ENCODE results near the gene LYZL4.

LYZL4 gene

DNA sequence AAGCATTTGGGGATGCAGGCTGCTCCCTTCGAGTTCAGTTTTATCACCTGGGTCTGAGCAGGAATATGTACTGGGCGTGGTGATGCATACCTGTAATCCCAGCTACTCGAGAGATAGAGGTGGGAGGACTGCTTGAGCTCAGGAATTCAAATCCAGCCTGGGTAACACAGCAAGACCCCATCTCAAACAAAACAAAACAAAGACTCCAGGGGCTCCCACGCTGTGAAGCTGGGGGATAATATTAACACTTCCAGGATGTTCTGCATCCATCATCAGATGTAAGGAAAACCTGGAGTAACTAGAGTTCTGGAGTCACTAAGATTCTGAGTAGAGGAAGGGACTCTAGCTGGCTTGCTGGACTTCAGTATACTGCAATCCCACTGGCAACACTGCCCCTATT is 40.6 kb downstream of the LYZL4 start:
- Histone ChIP-seq H2AFZ (ENCODE audit: low read depth, low read length) (no peak overlapping the region), H3K4me2 (ENCODE audit: insufficient read depth, low read length) (no peak overlapping the region), H3K4me1 (ENCODE audit: insufficient read depth, low read length) (no peaks in the 10 kb centered on the region), H3K27me3 (ENCODE audit: insufficient read depth, low read length, poor library complexity) (peaks cover 5% of the 10 kb centered on the region), H3K9me3 (ENCODE audit: insufficient read depth, low read length, severe bottlenecking) (no peaks in the 10 kb centered on the region), H3K9ac (ENCODE audit: low read depth, low read length) (no peak overlapping the region), H3K36me3 (ENCODE audit: insufficient read depth, low read length) (no peaks in the 10 kb centered on the region), H3K79me2 (ENCODE audit: insufficient read depth, low read length) (no peaks in the 10 kb centered on the region), H3K27ac (ENCODE audit: low read length) (no peak overlapping the region), H3K4me3 (ENCODE audit: low read depth in 1 of 2, low read length in 2 of 2) (no peak overlapping the region), H4K20me1 (ENCODE audit: insufficient read depth, low read length) (no peaks in the 10 kb centered on the region)
- DNase-seq (no peak), ATAC-seq (ENCODE audit: insufficient read depth, low read depth) (no peak)
- no peak for TF ChIP-seq EZH2 (IDR thresholded peaks at IDR 0.05; ENCODE audit: borderline replicate concordance, low read depth, low read length, severe bottlenecking)
- TF ChIP-seq, protein P1, sequence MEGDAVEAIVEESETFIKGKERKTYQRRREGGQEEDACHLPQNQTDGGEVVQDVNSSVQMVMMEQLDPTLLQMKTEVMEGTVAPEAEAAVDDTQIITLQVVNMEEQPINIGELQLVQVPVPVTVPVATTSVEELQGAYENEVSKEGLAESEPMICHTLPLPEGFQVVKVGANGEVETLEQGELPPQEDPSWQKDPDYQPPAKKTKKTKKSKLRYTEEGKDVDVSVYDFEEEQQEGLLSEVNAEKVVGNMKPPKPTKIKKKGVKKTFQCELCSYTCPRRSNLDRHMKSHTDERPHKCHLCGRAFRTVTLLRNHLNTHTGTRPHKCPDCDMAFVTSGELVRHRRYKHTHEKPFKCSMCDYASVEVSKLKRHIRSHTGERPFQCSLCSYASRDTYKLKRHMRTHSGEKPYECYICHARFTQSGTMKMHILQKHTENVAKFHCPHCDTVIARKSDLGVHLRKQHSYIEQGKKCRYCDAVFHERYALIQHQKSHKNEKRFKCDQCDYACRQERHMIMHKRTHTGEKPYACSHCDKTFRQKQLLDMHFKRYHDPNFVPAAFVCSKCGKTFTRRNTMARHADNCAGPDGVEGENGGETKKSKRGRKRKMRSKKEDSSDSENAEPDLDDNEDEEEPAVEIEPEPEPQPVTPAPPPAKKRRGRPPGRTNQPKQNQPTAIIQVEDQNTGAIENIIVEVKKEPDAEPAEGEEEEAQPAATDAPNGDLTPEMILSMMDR (IDR thresholded peaks at IDR 0.05; ENCODE audit: borderline replicate concordance, extremely low read depth, low read length, poor library complexity, severe bottlenecking) = no peak

DNA sequence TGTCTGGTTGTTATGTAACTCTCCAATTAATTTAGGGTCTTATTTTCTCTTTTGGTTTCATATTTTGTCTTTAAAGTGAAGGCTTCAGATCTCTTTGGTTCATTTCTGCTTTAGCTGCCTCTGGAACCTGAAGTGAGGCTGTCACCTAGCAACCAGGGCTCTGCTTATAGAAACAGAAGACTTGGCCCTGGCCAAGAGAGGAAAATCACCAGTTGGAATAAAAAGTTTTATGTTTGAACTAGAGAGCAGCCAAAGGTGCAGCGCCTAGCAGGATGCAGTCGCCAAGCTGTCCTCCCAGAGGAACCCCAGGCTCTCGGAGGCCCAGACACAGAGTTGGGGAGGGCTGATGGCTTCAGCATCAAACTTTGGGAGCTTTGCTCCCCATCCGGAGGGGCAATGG is 41.1 kb downstream of the LYZL4 start:
- Histone ChIP-seq H3K27me3 (ENCODE audit: insufficient read depth, low read length, poor library complexity) (peaks cover 5% of the 10 kb centered on the region), H3K4me2 (ENCODE audit: insufficient read depth, low read length) (no peak overlapping the region), H3K4me1 (ENCODE audit: insufficient read depth, low read length) (no peaks in the 10 kb centered on the region), H3K36me3 (ENCODE audit: insufficient read depth, low read length) (no peaks in the 10 kb centered on the region), H3K79me2 (ENCODE audit: insufficient read depth, low read length) (no peaks in the 10 kb centered on the region), H3K27ac (ENCODE audit: low read length) (no peak overlapping the region), H3K4me3 (ENCODE audit: low read depth in 1 of 2, low read length in 2 of 2) (no peak overlapping the region), H4K20me1 (ENCODE audit: insufficient read depth, low read length) (no peaks in the 10 kb centered on the region), H3K9ac (ENCODE audit: low read depth, low read length) (no peak overlapping the region), H3K9me3 (ENCODE audit: insufficient read depth, low read length, severe bottlenecking) (no peaks in the 10 kb centered on the region), H2AFZ (ENCODE audit: low read depth, low read length) (no peak overlapping the region)
- DNase-seq (no peak), ATAC-seq (ENCODE audit: insufficient read depth, low read depth) (no peak)
- TF ChIP-seq, protein P1 (IDR thresholded peaks at IDR 0.05; ENCODE audit: borderline replicate concordance, extremely low read depth, low read length, poor library complexity, severe bottlenecking) = no peak
- no peak for TF ChIP-seq EZH2 (IDR thresholded peaks at IDR 0.05; ENCODE audit: borderline replicate concordance, low read depth, low read length, severe bottlenecking)

DNA sequence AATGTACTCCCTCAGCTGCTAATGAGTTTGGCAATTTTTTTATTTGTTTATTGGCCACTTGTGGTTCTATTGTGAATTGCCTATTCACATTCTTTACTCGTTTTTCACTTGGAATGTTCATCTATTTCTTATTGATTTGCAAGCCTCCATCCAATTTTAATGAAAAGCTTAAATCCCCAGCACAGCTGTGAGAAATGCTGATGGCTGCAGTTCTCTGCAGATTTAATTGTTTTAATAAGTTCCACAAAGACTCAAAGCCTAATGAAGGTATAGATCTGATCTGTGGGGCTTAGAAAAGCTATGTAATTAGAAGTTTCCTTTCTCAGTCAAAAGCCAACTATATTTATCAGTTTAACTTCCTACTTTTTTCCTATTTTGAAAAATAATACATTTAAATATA is 41.5 kb downstream of the LYZL4 start:
- H4K20me1 ChIP-seq (ENCODE audit: insufficient read depth, low read length) = no peaks in the 10 kb centered on the region
- TF ChIP-seq EZH2 (IDR thresholded peaks at IDR 0.05; ENCODE audit: borderline replicate concordance, low read depth, low read length, severe bottlenecking) = no peak
- TF ChIP-seq, protein P1 (IDR thresholded peaks at IDR 0.05; ENCODE audit: borderline replicate concordance, extremely low read depth, low read length, poor library complexity, severe bottlenecking) = no peak
- DNase-seq = no peak
- no peak overlapping the region for H3K9ac ChIP-seq (ENCODE audit: low read depth, low read length)
- no peaks in the 10 kb centered on the region for H3K9me3 ChIP-seq (ENCODE audit: insufficient read depth, low read length, severe bottlenecking)
- peaks cover 5% of the 10 kb centered on the region for H3K27me3 ChIP-seq (ENCODE audit: insufficient read depth, low read length, poor library complexity)
- no peak overlapping the region for H3K27ac ChIP-seq (ENCODE audit: low read length)
- no peaks in the 10 kb centered on the region for H3K79me2 ChIP-seq (ENCODE audit: insufficient read depth, low read length)
- H3K4me3 ChIP-seq (ENCODE audit: low read depth in 1 of 2, low read length in 2 of 2) = no peak overlapping the region
- no peaks in the 10 kb centered on the region for H3K36me3 ChIP-seq (ENCODE audit: insufficient read depth, low read length)
- ATAC-seq (ENCODE audit: insufficient read depth, low read depth) = no peak
- H3K4me2 ChIP-seq (ENCODE audit: insufficient read depth, low read length) = no peak overlapping the region
- no peaks in the 10 kb centered on the region for H3K4me1 ChIP-seq (ENCODE audit: insufficient read depth, low read length)
- no peak overlapping the region for H2AFZ ChIP-seq (ENCODE audit: low read depth, low read length)

DNA sequence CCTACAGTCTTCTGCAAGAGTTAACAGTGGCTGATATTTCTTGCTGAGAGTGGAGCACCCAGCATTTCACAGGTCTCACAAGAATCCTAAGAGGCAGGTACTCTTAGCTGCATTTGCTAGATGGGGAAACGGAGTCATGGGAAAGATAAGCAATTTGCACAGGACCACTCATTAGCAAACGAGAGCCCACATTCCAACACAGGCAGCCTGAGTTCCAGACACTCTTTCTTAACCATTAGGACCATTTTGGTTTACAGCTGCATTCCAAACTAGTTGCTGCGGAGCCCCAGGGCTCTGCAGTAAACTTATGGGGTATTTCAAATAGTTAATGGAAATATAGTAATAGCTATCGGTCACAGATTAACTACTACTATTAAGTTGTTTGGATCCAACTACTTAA is 42.5 kb downstream of the LYZL4 start:
- no peak for TF ChIP-seq EZH2 (IDR thresholded peaks at IDR 0.05; ENCODE audit: borderline replicate concordance, low read depth, low read length, severe bottlenecking)
- TF ChIP-seq, protein P1 (IDR thresholded peaks at IDR 0.05; ENCODE audit: borderline replicate concordance, extremely low read depth, low read length, poor library complexity, severe bottlenecking) = no peak
- Histone ChIP-seq H3K27ac (ENCODE audit: low read length) (no peak overlapping the region), H3K27me3 (ENCODE audit: insufficient read depth, low read length, poor library complexity) (peaks cover 5% of the 10 kb centered on the region), H4K20me1 (ENCODE audit: insufficient read depth, low read length) (no peaks in the 10 kb centered on the region), H3K79me2 (ENCODE audit: insufficient read depth, low read length) (no peaks in the 10 kb centered on the region), H3K4me2 (ENCODE audit: insufficient read depth, low read length) (no peak overlapping the region), H2AFZ (ENCODE audit: low read depth, low read length) (no peak overlapping the region), H3K4me1 (ENCODE audit: insufficient read depth, low read length) (no peaks in the 10 kb centered on the region), H3K4me3 (ENCODE audit: low read depth in 1 of 2, low read length in 2 of 2) (no peak overlapping the region), H3K9ac (ENCODE audit: low read depth, low read length) (no peak overlapping the region), H3K36me3 (ENCODE audit: insufficient read depth, low read length) (no peaks in the 10 kb centered on the region), H3K9me3 (ENCODE audit: insufficient read depth, low read length, severe bottlenecking) (no peaks in the 10 kb centered on the region)
- ATAC-seq (ENCODE audit: insufficient read depth, low read depth) (no peak), DNase-seq (no peak)

Data from DND-41 (cell line).